Measurements from ENCODE around the gene PROK2. TPM values are rescaled to one million over a fixed set of nuclear protein-coding genes. Genes with fewer than 3 reads are reported as not detected.

PROK2 gene, protein sequence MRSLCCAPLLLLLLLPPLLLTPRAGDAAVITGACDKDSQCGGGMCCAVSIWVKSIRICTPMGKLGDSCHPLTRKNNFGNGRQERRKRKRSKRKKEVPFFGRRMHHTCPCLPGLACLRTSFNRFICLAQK
- total RNA-seq, result 5.5 TPM

GRCh38 chr3:71784914-71785531 is at the start of gene PROK2:
Gene PROK2, minus strand, starts transcription at chr3:71785148. Its CDS starts 96 bp downstream, at chr3:71785052.

DNA sequence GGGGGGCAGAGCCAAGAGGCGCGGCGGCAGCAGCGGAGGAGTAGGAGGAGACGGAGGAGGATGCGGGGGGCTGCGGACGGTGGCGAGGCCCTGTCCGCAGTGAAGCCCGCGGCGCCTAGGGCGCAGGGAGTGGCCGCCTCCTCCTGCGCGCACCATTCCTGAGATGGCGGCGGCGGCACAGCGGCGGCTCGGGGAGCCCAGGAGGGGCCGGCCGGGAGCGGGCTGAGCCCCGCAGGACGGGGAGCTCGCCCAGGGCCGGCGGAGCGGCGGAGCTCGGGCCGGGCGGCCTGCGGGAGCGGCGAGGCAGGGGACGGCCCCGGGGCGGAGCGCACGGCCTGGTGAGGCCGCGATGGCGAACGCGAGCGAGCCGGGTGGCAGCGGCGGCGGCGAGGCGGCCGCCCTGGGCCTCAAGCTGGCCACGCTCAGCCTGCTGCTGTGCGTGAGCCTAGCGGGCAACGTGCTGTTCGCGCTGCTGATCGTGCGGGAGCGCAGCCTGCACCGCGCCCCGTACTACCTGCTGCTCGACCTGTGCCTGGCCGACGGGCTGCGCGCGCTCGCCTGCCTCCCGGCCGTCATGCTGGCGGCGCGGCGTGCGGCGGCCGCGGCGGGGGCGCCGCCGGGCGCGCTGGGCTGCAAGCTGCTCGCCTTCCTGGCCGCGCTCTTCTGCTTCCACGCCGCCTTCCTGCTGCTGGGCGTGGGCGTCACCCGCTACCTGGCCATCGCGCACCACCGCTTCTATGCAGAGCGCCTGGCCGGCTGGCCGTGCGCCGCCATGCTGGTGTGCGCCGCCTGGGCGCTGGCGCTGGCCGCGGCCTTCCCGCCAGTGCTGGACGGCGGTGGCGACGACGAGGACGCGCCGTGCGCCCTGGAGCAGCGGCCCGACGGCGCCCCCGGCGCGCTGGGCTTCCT is 31.0 kb downstream of the PROK2 start, which contains the start of gene GPR27:
Gene GPR27, plus strand, starts transcription at position 155 of the 909 bp plus-strand sequence. Its CDS starts 195 bp downstream, at position 350.

DNA sequence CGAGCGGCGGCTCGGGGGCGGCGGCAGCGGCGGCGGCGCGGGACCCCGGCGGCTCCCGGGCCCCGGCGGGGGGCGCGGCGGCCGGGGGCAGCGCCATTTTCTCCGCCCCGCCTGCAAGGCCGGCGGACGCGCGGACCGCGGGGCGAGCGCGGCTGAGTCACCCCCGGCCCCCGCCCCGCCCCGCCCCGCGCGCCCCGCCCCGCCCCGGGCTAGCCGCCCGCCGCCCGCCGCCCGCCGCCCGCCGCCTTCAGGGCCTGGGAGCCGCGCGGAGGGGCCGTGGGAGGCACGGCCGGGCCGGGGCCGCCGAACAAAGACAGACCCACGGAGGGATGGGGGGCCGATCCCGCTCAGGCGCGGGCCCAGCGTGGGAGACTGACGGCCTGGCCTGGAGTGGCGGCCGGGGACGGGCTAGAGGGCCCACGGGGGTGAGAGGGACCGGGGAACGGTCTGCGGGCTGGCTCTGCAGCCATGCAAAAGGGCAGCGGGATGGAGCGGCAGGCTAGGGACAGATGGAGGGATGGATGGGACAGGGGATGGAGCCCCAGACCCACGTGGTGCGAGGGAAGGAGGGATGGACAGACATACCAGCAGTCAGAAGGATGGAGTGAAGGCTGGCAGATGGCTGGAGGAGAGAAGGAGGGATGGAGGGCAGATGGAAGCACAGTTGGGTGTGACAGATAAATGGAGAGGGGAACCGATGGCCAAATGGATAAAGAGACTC is 59.5 kb downstream of the PROK2 start, which contains the start of gene EIF4E3:
Gene EIF4E3, minus strand, starts transcription at position 132 of the 721 bp plus-strand sequence. Its CDS starts 35 bp downstream, at position 97.

Small RNA genes lying within 50 kb of the gene (small RNA-seq; reads per million reads assigned to genes)
- gene RN7SL271P, result not detected

Other genes with a start within 250 kb of the PROK2 start
- 178 TPM for gene FOXP1, start 201.4 kb downstream of the PROK2 start, total RNA-seq
- 32.5 TPM for gene EIF4E3, start 59.7 kb downstream of the PROK2 start, total RNA-seq
- 42.0 TPM for gene GPR27, start 31.3 kb downstream of the PROK2 start, total RNA-seq